HG03457 (cell line): Measurements from ENCODE around the gene ELF5.

ENCODE experiments used
- ATAC-seq: cut with Tn5 transposase; IDR thresholded peaks from one replicate; pipeline ENCODE4 v1.9.1; 2021; ENCODE audit warnings: moderate number of reproducible peaks; ENCODE audit not compliant: unreplicated experiment

Gene ELF5

GRCh38 chr11:34523053-34523452 lies 9.5 kb upstream of the ELF5 start:
- ATAC-seq = no peak

GRCh38 chr11:34522188-34522587 lies 8.6 kb upstream of the ELF5 start:
- ATAC-seq = no peak

DNA sequence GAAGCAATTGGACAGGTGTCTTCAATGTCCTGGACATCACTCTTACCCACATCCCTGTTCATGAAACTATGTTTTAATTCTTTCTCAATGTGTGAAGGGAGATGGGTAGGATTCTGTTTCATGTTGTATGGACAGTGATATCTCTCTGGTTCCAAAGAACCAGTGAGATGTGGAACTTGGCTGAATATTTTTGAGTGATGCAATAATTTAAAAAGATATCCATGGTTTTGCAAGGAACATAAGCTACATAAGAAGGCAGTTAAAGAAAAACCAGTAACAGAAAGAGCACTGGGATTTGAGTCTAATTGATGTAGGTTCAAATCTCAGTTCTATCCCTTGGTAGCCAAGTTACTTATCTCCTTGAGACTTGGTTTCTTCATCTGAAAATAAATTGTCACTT lies 7.7 kb upstream of the ELF5 start:
- no peak for ATAC-seq

GRCh38 chr11:34519595-34520235 lies 6.1 kb upstream of the ELF5 start:
- ATAC-seq = no peak

GRCh38 chr11:34516247-34517040 lies 2.9 kb upstream of the ELF5 start:
- ATAC-seq = no peak

GRCh38 chr11:34514597-34514996 lies 1.0 kb upstream of the ELF5 start:
- no peak for ATAC-seq

GRCh38 chr11:34512840-34513681 lies 533 bp downstream of the ELF5 start:
- no peak for ATAC-seq

DNA sequence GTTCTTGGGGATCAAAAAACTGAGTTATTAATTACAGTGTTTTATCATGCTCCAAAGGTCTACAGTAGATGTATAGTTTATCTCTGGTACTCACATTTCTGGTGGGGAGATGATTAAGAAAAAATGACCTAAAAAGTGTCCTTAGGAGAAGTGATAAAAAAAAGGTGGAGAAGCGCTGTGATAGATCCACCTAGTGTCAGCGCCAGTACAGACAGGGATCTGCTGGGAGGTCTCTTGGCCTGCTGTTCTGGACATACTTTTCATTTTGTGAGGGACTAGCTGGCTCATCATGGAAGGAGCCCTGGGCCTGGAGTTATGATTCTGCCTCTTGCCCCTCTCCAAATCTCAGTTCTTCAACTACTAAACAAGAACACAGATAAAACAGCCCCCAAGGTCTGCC lies 2.9 kb downstream of the ELF5 start:
- ATAC-seq = no peak

DNA sequence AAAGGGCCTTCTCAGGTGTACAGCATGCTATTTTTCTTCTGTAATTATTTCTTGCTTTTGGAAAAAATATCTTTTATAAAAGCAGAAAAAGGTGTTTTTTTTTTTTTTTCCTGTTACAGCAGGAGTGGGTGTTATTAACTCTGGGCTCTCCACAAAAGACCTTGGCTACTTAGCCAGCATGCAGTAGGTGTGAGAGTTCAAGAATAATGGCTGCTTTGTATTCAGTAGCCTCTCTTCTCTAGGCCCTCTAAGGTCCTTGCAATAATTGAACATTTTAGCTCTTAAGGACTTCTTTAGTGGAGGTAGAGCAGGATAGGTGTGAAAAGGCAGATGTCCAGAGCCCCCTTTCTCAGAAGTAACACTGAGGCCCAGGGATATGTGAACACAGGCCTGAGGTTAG lies 3.4 kb downstream of the ELF5 start:
- no peak for ATAC-seq

DNA sequence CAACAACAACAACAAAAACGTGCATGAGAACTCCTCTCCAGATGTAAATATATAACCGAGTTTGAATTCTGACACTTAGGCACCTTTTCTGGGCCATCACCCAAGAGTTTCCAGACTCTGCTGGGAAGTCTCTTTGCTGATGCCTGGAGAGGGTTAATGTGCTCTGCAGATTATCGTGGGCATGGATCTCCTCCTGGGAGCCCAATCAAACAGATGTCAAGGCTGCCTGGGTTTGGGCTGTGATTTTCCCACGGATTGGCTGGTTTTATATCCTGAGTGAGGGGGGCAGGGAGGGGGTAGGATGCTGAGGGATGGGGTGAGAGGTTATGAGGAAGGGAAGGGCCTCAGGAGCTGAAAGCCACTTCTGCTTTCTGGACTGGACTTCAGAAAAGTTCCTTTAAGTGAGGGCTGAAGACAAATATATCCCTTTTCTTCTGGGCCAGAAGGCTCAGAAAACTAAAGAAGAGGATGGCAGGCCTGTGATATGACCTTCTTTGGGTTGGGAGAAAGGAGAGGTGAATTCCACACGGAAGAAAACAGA lies 4.2 kb downstream of the ELF5 start:
- ATAC-seq = no peak

GRCh38 chr11:34508524-34508923 lies 5.1 kb downstream of the ELF5 start:
- ATAC-seq = no peak

DNA sequence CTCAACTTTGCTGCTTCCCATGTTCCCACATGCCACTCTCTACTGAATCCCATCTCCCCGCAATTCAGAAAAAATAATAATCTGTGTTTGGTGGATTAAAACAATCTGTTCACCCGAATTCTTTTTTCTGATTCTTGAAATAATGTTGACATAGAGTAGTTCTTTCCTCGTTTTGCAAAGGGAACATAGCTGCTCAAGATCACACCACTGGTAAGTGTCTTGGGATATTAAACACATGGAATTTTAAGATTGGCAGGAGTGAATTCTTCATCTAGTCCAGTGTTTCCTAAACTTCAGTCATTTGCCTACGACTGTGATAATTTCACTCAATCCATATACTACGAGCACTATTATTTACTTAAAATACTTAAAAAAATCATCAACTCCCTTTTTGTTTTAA lies 6.0 kb downstream of the ELF5 start:
- no peak for ATAC-seq

DNA sequence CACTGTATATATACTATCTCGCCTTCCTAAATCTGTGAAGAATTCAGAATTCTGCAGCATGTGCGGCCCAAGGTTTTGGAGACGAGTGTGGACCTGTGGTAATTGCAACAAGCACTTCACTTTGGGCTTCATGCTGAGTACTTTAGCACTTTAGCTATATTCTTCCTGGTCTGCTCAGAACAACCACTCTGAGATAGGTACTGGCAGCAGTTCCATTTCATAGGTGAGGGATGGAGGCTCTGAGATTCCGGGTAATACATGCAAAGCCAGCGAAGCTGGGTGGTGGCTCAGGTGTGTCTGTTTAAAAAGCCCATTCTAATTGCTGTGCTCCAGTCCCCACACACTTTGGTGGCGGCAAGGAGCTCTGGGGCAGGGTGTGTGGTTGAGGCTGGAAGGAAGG lies 6.4 kb downstream of the ELF5 start:
- ATAC-seq = no peak

DNA sequence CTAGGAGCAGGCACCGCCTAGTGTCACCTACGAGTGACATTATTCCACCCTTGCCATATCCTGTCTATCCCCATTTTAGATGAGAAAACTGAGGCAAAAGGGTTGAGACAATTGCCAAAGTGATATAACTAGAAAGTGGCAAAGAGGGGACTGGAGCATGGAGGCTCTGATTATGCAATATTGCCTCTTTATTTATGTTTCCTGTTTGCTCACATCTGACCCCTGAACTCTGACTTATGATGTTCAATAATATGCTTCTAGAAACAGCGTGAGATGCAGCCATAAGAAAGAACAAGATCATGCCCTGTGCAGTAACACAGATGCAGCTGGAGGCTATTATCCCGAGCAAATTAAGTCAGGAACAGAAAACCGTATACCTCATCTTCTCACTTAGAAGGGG lies 7.7 kb downstream of the ELF5 start:
- no peak for ATAC-seq

DNA sequence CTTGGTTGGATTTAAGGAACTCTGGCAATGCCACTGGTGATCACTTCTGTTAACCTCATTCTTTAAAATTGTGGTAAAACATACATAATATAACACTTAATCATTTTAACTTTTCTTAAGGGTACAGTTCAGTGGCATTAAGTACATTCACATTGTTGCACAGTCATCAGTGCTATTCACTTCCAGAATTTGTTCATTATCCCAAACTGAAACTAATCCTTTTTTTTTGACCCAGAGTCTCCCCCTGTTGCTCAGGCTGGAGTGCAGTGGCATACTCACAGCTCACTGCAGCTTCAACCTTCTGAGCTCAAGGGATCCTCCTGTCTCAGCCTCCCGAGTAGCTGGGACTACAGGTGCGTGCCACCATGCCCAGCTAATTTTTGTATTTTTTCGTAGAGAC lies 10.6 kb downstream of the ELF5 start:
- ATAC-seq = no peak

DNA sequence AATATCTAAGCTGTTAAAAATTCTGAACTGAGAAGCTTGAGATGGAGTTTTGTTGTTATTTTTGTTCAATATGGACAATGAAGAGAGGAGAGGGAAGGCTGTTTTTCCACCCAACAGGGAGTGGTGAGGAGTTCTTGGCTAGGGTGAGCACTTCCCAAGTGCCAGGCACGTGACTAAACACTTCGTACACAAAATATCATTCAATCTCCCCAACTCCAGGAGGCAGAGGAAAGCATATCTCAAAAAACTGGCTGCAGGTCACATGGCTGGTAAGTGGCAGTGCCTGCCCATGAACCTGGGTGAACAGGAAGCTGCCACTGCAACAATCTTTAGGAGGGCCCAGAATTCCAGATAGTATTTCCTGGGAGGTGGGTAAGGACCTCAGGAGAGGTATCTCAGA lies 11.6 kb downstream of the ELF5 start:
- no peak for ATAC-seq

DNA sequence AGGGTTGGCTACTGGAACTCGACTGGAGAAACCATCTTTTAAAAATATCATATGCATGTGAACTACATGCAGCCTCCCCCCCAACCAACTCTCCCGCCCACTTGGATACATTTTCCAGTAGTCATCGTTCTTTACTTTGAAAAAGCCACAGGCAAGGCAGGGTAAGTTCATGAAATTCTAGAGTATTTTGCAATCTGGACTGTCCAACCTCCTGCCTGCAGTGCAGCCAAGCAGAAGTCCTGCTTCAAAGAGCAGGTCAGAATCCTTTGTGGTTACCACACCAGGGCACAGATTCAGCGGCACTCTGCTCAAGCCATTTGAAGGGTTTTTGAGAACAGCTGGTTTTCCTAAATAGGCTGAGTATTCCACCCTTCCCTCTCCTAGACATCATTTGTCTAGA lies 12.1 kb downstream of the ELF5 start:
- no peak for ATAC-seq

DNA sequence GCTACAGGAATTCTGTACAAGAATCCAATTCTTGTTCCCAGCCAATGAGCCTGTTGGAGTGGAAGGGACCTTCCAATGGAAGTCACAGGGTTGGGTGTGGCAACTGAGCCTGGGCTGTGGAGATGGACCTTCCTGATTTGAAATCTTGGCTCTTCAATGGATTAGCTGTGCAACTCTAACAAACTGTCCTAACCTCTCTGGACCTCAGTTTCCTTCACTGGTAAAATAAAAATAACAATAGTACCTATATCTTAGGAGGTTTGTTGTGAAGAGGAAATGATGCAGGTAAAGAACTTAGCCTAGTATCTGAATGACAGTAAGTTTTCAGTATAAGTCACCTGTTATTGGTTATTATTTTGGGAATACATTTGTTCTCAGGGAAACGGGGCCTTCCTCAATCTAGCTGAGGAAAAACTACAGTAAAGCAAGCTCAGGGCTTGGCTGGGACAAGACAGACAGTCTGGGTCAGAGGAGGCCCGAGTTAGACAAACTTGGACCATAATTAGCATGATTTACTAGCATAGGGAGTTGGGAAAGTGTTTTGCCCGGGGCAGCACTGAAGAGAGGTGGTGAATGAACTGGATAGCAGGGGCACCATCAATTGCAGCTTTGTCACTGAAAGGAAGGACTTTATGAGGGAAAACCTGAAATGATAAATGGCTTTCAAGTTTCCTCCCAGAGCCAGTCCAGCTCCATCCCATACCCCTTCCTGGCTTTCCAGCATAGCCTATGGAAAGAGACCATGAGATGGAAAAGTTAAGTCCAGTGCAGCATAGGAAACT lies 13.7 kb downstream of the ELF5 start:
- no peak for ATAC-seq

- no peak for ATAC-seq
Observed at GRCh38 chr11:34495724-34496377, 17.7 kb downstream of the ELF5 start.

GRCh38 chr11:34495239-34495723 lies 18.3 kb downstream of the ELF5 start:
- no peak for ATAC-seq
